ENCODE measurements around the gene LAMTOR1.

DNA sequence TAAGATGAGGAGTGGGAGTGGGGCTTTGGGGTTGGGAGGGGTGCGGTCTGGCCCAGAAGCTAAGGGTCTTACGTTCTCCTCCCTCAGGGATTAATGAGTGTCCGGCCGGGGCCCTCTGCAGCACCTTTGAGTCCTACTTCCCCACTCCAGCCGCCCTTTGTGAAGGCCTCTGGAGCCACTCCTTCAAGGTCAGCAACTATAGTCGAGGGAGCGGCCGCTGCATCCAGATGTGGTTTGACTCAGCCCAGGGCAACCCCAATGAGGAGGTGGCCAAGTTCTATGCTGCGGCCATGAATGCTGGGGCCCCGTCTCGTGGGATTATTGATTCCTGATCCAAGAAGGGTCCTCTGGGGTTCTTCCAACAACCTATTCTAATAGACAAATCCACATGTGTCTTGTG is 36.4 kb upstream of the LAMTOR1 start:
- TF ChIP-seq YY1 (IDR thresholded peaks at IDR 0.05; ENCODE audit: low read depth) (no peak), MAX (IDR thresholded peaks at IDR 0.05) (no peak), NFIC (IDR thresholded peaks at IDR 0.05) (no peak), TCF12 (IDR thresholded peaks at IDR 0.05; ENCODE audit: low read depth) (no peak), CEBPB (IDR thresholded peaks at IDR 0.05) (no peak), EP300 (IDR thresholded peaks at IDR 0.05; ENCODE audit: borderline replicate concordance) (no peak)
- TF ChIP-seq, protein P1, sequence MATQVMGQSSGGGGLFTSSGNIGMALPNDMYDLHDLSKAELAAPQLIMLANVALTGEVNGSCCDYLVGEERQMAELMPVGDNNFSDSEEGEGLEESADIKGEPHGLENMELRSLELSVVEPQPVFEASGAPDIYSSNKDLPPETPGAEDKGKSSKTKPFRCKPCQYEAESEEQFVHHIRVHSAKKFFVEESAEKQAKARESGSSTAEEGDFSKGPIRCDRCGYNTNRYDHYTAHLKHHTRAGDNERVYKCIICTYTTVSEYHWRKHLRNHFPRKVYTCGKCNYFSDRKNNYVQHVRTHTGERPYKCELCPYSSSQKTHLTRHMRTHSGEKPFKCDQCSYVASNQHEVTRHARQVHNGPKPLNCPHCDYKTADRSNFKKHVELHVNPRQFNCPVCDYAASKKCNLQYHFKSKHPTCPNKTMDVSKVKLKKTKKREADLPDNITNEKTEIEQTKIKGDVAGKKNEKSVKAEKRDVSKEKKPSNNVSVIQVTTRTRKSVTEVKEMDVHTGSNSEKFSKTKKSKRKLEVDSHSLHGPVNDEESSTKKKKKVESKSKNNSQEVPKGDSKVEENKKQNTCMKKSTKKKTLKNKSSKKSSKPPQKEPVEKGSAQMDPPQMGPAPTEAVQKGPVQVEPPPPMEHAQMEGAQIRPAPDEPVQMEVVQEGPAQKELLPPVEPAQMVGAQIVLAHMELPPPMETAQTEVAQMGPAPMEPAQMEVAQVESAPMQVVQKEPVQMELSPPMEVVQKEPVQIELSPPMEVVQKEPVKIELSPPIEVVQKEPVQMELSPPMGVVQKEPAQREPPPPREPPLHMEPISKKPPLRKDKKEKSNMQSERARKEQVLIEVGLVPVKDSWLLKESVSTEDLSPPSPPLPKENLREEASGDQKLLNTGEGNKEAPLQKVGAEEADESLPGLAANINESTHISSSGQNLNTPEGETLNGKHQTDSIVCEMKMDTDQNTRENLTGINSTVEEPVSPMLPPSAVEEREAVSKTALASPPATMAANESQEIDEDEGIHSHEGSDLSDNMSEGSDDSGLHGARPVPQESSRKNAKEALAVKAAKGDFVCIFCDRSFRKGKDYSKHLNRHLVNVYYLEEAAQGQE (IDR thresholded peaks at IDR 0.05; ENCODE audit: low read depth): no peak
